Kasumi-1 (cell line): ENCODE measurements around the gene IFI44L.

Experiments
- DNase-seq, 2 experiments: peaks; one replicate each; lab custom pipeline; 2025; lab: John Stamatoyannopoulos, UW

The IFI44L gene

GRCh38 chr1:78619803-78620579 is at the start of gene IFI44L:
TSS of gene IFI44L (plus strand) at chr1:78620448. CDS start at chr1:78627916, 7,468 bp downstream.
- peak in 1 of 2 experiments; percentile 3 for DNase-seq

- no peak for DNase-seq
Measured at GRCh38 chr1:78570539-78570938, 49.7 kb upstream of the IFI44L start.

- no peak for DNase-seq
Measured at GRCh38 chr1:78577257-78578100, 42.8 kb upstream of the IFI44L start.

GRCh38 chr1:78586572-78586971 is 33.7 kb upstream of the IFI44L start:
- DNase-seq: no peak

GRCh38 chr1:78587211-78587610 is 33.0 kb upstream of the IFI44L start:
- DNase-seq: no peak

- no peak for DNase-seq
Measured at GRCh38 chr1:78591971-78592370, 28.3 kb upstream of the IFI44L start.

GRCh38 chr1:78599294-78599693 is 21.0 kb upstream of the IFI44L start:
- DNase-seq: no peak

GRCh38 chr1:78601068-78601467 is 19.2 kb upstream of the IFI44L start:
- DNase-seq: no peak

- no peak for DNase-seq
Measured at GRCh38 chr1:78603206-78603605, 17.0 kb upstream of the IFI44L start.

GRCh38 chr1:78604643-78605042 is 15.6 kb upstream of the IFI44L start:
- DNase-seq: no peak

- DNase-seq: no peak
Measured at GRCh38 chr1:78606274-78606673, 14.0 kb upstream of the IFI44L start.

- DNase-seq: peak; percentile 52 to 74
Measured at GRCh38 chr1:78607334-78607927, 12.8 kb upstream of the IFI44L start.

GRCh38 chr1:78607944-78608343 is 12.3 kb upstream of the IFI44L start:
- no peak for DNase-seq

- DNase-seq: peak; percentile 91 to 92
Measured at GRCh38 chr1:78617615-78618026, 2.6 kb upstream of the IFI44L start.

GRCh38 chr1:78619032-78619431 is 1.2 kb upstream of the IFI44L start:
- no peak for DNase-seq

- DNase-seq: no peak
Measured at GRCh38 chr1:78619446-78619802, 824 bp upstream of the IFI44L start.

- DNase-seq: no peak
Measured at GRCh38 chr1:78620666-78621065, 418 bp downstream of the IFI44L start.

- no peak for DNase-seq
Measured at GRCh38 chr1:78622548-78622947, 2.3 kb downstream of the IFI44L start.

GRCh38 chr1:78624035-78624434 is 3.8 kb downstream of the IFI44L start:
- no peak for DNase-seq

- no peak for DNase-seq
Measured at GRCh38 chr1:78627321-78627720, 7.1 kb downstream of the IFI44L start.

- DNase-seq: no peak
Measured at GRCh38 chr1:78630600-78630999, 10.4 kb downstream of the IFI44L start.

GRCh38 chr1:78633209-78633608 is 13.0 kb downstream of the IFI44L start:
- no peak for DNase-seq

- peak; percentile 17 to 32 for DNase-seq
Measured at GRCh38 chr1:78640462-78640861, 20.2 kb downstream of the IFI44L start.
